AG04449 (cell line): ENCODE measurements around the gene ANGEL2.
"Not testable (repeated sequence)": the region's sequence is repeated elsewhere in the genome, so short reads cannot be mapped to it uniquely, and the experiment has no call there.

Source experiments
- CTCF ChIA-PET: fragments of 350-600 bp; formaldehyde crosslinking; extraction: SDS; loops from one replicate; lab custom pipeline; 2021; ENCODE audit warnings: antibody characterized with exemption; lab: Yijun Ruan, JAX
- POLR2A ChIA-PET: fragments of 400-600, 350-600 bp; formaldehyde crosslinking; extraction: SDS; loops from one replicate; lab custom pipeline; 2020; ENCODE audit warnings: antibody characterized with exemption, inconsistent platforms; lab: Yijun Ruan, JAX
- DNase-seq: peaks from one replicate; pipeline ENCODE4 v3.0.0-alpha.2; 2010; ENCODE audit warnings: low read depth, low spot score
- H3K4me3 ChIP-seq: 2 replicates; pipeline ENCODE4 v1.5.1; 2011; ENCODE audit warnings: low read depth, mild to moderate bottlenecking, control low read depth, low read length
- CTCF ChIP-seq: IDR thresholded peaks from one replicate; pipeline ENCODE4 v1.5.1; 2011; ENCODE audit warnings: mild to moderate bottlenecking, moderate library complexity, low read length, control low read depth, inconsistent platforms; ENCODE audit not compliant: insufficient read depth; ENCODE audit errors: missing control alignments

ANGEL2 gene

GRCh38 chr1:213049232-213049631, 33.6 kb upstream of the ANGEL2 start:
- DNase-seq, result no peak
- no peak for TF ChIP-seq CTCF
- H3K4me3 ChIP-seq, result no peak overlapping the region
- ChIA-PET CTCF (no interaction called here), POLR2A (no interaction called here)

DNA sequence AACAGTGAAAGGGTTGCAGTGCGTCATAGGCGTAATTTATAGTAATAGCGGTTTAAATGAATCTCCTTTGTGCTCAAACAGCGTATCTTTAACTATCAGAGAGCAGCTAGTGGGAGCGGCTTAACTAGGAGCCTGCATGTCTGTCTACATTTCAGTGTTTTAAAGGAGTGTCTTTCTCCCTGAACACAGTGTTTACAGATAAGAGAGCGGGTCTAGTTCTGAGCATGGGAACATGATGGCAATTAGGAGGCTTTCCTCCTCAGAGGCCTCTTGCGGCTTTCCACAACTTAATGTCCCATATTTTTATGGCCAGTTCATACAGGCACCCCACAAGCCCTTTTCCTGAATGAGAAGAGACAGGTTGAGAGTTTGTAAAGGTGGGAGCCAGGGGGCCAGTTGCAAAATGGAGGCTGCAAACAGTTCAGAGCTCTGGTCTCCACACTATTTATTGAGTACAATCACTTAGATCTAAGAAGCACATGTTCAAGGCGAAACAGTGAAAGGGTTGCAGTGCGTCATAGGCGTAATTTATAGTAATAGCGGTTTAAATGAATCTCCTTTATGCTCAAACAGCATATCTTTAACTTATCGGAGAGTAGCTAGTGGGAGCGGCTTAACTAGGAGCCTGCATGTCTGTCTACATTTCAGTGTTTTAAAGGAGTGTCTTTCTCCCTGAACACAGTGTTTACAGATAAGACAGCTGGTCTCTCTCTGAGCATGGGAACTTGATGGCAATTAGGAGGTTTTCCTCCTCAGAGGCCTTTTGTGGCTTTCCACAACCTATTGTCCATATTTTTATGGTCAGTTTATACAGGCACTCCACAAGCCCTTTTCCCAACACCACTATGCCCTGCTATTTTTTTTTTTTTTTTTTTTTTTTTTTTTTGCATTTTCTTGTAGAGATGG, 29.9 kb upstream of the ANGEL2 start:
- CTCF ChIA-PET, H3K4me3 ChIP-seq, POLR2A ChIA-PET, DNase-seq: not testable (repeated sequence)

DNA sequence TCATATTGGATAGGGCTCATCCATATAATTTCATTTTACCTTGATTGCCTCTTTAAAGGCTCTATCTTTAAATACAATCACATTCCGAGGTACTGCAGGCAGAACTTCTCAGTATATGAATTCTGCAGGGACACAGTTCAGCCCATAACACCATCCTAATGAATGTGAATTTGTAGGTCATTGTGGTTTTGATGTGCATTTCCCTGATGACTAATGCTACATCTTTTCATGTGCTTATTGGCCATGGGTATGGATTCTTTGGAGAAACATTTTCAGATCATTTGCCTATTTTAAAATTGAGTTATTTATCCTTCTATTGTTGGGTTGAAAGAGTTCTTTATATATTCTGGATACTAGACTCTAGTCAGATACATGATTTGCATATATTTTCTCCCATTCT, 25.8 kb upstream of the ANGEL2 start:
- TF ChIP-seq CTCF, result no peak
- H3K4me3 ChIP-seq, result no peak overlapping the region
- POLR2A ChIA-PET, result no interaction called here
- CTCF ChIA-PET, result no interaction called here
- DNase-seq, result peak; percentile 19

GRCh38 chr1:213035573-213035972, 19.9 kb upstream of the ANGEL2 start:
- no peak overlapping the region for H3K4me3 ChIP-seq
- no peak for TF ChIP-seq CTCF
- ChIA-PET POLR2A (no interaction called here), CTCF (no interaction called here)
- no peak for DNase-seq

- ChIA-PET CTCF (no interaction called here), POLR2A (no interaction called here)
- TF ChIP-seq CTCF, result no peak
These were observed 19.0 kb upstream of the ANGEL2 start for GRCh38 chr1:213034713-213035112.

GRCh38 chr1:213032651-213033050, 17.0 kb upstream of the ANGEL2 start:
- POLR2A ChIA-PET, result no interaction called here
- no peak for TF ChIP-seq CTCF
- CTCF ChIA-PET, result interaction anchor here (1.1 to 1.2 kb wide), 2 partner anchors 65 to 368 kb away, joined by 3 read pairs; no protein-coding TSS in a partner anchor
- DNase-seq, result no peak
- no peak overlapping the region for H3K4me3 ChIP-seq

More at GRCh38 chr1:213034713-213035112, 19.0 kb upstream of the ANGEL2 start:
- H3K4me3 ChIP-seq, result no peak overlapping the region
- no peak for DNase-seq

DNA sequence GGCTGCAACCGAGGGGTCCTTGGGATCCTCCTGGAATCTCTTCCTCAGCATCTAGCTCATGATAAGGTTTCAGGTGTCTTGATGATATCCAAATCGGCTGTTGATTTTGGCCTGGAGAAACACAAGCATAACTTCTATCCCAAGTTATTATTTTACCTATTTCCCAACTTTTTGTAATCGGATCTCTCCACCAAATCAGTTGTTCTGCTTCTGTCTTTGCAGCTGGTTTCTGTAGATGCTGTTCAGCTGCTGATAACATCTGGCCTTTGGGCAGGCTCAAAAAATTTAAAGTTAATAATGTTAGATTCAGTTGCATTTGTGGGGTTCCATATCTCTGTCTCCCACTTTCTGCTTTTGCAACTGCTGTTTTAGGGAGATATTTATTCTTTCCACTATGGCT, 11.4 kb upstream of the ANGEL2 start:
- POLR2A ChIA-PET, CTCF ChIA-PET: not testable (repeated sequence)

More for the DNA sequence above, 11.4 kb upstream of the ANGEL2 start:
- not testable (repeated sequence) for H3K4me3 ChIP-seq, DNase-seq
